ENCODE results near the gene PRAF2.

Gene PRAF2

DNA sequence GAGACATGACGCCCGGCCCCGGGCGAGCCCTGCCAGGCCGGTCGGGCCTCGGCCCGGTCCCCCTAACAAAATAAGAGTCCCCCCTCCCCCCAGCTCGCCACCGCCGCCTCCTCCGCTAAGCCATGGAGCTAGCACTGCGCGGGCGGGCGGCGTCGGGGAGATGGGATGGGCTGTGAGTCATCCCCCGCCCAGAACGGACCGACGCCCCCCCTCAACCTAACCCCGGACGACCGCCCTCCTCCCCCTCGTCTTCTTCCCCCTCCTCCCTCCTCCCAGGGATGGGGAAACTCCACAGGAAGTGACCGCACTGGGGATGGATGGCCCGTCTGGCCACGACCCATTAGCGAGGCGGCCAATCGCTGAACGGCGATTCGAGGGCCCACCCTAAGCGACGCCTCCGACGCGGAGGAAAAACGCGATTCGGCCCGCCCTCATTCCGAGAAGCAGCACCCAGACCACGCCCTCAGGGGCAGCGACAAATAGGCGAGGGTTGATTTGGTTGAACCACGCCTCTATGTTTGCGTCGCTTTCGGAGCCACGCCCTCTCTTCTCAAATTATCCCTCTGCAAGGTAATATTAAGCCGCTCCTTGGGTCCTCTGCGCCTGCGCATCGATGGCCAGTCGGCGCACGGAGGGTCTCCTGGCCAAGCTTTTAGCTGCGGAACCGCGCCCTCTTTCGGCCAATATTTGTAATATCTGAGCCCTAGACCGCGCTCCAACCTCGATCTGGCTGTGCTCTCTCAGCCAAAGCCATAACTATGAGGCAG is 30.4 kb downstream of the PRAF2 start, which contains the start of gene TFE3:
Gene TFE3 (minus strand): TSS at position 138 of the 767 bp plus-strand sequence. CDS start 131 bp downstream, at position 7.
- Mint-ChIP-seq H3K36me3 (ENCODE audit: low read depth) (peaks cover 12% of the 10 kb centered on the region), H3K27ac (peak within 1 kb of the TSS; percentile 95), H3K27me3 (ENCODE audit: low read depth) (no peaks in the 10 kb centered on the region), H3K4me3 (peak within 1 kb of the TSS; percentile 94), H3K4me1 (ENCODE audit: low read depth) (peaks cover 28% of the 10 kb centered on the region), H3K9me3 (no peaks in the 10 kb centered on the region)
- peak; percentile 95 for DNase-seq (ENCODE audit: low spot score)

DNA sequence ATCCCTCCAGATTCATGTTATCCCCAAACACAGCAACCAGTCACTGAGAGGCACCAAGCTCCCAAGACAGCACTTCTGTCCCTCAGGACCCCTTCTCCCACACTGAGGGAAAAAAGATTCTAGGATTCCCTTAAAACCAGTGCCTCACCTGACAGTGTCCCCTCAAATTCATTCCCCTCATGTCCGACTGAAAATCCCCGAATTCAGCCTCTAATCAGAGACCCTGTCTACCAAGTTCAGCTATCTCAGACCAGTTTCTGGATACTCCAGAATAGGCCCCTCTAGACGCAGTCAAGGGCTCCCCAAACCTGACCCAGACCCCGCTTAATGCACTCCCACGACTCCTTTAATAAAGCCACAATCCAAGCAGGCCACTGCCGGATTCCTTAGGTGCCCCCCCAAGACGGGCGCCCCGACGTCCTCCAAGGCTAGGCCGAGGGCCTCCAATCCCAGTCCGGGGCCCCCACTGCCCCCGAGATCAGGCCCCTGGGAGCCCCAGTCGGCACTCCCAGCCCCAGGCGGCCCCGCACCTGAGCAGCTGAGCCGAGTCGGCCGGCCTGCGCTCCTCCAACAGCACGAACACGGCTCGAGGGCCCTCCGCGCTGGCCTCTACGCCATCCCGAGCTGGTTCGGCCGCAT is 31.1 kb downstream of the PRAF2 start:
- no peak for DNase-seq (ENCODE audit: low spot score)

DNA sequence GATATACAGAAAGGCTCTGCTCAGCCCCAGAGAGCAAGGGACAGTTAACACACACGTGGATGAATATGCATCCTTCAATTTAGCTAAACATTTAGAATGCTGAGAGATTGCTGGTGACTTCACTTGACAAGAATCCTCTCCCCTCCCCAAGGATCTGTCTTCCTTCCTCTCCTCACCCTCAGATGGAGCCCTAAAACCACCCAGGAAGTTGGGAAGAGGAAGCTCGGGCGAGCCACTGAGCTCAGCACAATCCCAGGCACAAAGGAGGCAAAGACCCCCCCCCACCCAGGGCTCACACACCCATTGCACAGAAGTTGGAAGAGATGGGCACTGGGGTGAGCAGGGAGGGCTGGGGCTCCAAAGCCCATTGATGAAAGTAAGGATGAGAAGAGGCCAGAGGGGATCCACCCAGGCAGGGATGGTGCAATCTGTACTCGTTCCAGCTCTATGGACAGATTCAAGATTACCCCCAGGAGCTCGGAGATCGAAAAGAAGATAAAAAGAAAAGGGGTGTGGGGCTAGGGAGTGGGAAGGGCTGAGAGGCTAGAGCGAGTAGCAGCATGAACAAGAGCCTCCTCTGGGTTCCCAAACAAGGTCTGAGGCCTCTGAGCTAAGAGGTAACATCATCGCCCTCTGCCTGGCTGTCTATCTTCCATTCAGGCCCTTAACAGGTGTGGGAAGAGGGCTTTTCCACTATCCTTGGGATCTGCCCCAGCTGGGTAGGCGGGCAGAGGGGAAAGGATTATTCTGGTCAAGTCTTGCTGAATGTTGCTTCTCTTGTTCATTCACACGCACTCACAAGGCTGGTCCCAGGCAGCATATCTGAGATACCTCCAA is 31.8 kb downstream of the PRAF2 start:
- H3K27ac Mint-ChIP-seq: peak overlapping the region; percentile 95
- no peak for DNase-seq (ENCODE audit: low spot score)
- H3K4me3 Mint-ChIP-seq: peak overlapping the region; percentile 94
- H3K27me3 Mint-ChIP-seq (ENCODE audit: low read depth): no peaks in the 10 kb centered on the region
- peaks cover 28% of the 10 kb centered on the region for H3K4me1 Mint-ChIP-seq (ENCODE audit: low read depth)
- H3K36me3 Mint-ChIP-seq (ENCODE audit: low read depth): peaks cover 17% of the 10 kb centered on the region
- no peaks in the 10 kb centered on the region for H3K9me3 Mint-ChIP-seq

More for the DNA sequence above, 31.1 kb downstream of the PRAF2 start:
- no peaks in the 10 kb centered on the region for H3K27me3 Mint-ChIP-seq (ENCODE audit: low read depth)
- no peaks in the 10 kb centered on the region for H3K9me3 Mint-ChIP-seq
- H3K36me3 Mint-ChIP-seq (ENCODE audit: low read depth): peaks cover 16% of the 10 kb centered on the region
- H3K4me3 Mint-ChIP-seq: peak overlapping the region; percentile 94
- peak overlapping the region; percentile 95 for H3K27ac Mint-ChIP-seq
- peaks cover 28% of the 10 kb centered on the region for H3K4me1 Mint-ChIP-seq (ENCODE audit: low read depth)

GRCh38 chrX:49040376-49040955 is 33.3 kb downstream of the PRAF2 start:
- Mint-ChIP-seq H3K27me3 (ENCODE audit: low read depth) (no peaks in the 10 kb centered on the region), H3K9me3 (no peaks in the 10 kb centered on the region), H3K36me3 (ENCODE audit: low read depth) (peaks cover 19% of the 10 kb centered on the region), H3K27ac (peak overlapping the region; percentile 83), H3K4me1 (ENCODE audit: low read depth) (peaks cover 28% of the 10 kb centered on the region), H3K4me3 (peak overlapping the region; percentile 69)
- DNase-seq (ENCODE audit: low spot score): no peak

DNA sequence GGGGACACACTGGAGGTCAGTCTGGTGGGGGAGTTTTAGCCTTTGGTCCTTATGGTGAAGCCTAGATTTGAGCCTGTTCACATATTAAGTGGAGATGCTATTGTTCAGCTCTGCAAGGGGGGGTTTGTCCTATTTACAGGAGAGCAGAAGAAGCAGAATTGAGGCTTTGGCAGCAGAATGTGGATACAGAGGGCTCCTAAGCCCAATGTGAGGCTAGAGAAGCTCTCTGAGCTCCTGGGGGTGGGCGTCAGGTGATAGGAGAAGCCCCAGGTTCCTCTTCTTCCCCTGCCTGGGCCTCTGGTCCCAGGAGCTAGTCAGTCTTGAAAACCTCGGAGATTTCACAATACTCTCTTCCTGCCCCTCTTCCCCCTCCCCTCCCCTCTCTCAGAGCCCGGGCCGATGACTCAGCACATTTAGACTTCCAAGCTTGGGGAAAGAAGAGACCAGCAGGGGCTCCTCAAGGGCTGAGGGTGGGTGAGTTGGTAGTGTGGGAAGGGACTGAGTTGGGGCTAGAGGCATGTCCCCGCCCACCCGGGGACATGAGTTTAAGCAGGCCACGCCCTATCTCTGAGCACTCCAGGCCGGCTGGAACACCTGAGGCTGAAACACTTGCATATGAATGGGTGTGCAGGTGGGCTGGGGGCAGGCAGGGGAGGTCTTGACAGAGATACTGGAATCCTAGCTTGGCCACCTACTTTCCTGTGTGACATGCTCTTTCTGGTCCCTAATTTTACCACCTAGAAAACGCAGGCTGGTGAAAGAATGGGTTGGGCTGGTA is 34.0 kb downstream of the PRAF2 start:
- peak; percentile 45 for DNase-seq (ENCODE audit: low spot score)
- Mint-ChIP-seq H3K9me3 (no peaks in the 10 kb centered on the region), H3K27ac (peak overlapping the region; percentile 83), H3K27me3 (ENCODE audit: low read depth) (no peaks in the 10 kb centered on the region), H3K36me3 (ENCODE audit: low read depth) (peaks cover 20% of the 10 kb centered on the region), H3K4me3 (peak overlapping the region; percentile 69), H3K4me1 (ENCODE audit: low read depth) (peaks cover 28% of the 10 kb centered on the region)

DNA sequence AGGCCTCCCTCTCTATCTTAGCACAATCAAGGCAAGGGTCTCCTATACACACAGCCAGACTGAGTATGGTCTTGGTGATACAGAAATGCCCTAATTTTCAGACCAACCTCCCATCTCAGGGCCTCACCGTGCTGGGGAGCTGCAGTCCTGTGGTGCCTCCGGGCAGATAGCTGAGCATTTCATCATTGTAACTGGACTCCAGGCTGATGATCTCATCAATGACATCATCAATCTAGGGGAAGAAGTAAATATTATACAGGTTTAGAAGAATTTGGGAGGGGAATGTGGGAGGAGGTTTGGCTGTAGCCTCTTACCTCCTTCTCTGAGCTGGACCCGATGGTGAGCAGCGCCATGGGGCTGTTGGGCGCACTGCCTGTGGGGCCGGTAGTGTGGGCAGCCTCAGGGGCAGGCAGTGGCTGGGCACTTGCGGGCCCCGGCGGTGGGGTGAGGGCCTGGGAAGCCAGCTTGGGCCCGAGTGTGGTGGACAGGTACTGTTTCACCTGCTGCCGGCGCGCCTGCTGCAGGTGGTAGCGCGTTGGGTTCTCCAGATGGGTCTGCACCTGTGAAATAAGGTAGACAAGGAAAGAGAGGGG is 35.8 kb downstream of the PRAF2 start:
- Mint-ChIP-seq H3K27ac (peak overlapping the region; percentile 31), H3K27me3 (ENCODE audit: low read depth) (no peaks in the 10 kb centered on the region), H3K36me3 (ENCODE audit: low read depth) (peaks cover 33% of the 10 kb centered on the region), H3K9me3 (no peaks in the 10 kb centered on the region), H3K4me1 (ENCODE audit: low read depth) (peaks cover 19% of the 10 kb centered on the region), H3K4me3 (no peak overlapping the region)
- DNase-seq (ENCODE audit: low spot score): no peak

- no peak overlapping the region for H3K4me3 Mint-ChIP-seq
- peaks cover 24% of the 10 kb centered on the region for H3K36me3 Mint-ChIP-seq (ENCODE audit: low read depth)
Measured at GRCh38 chrX:49030283-49030682, 43.5 kb downstream of the PRAF2 start.

GRCh38 chrX:49029876-49030275 is 43.9 kb downstream of the PRAF2 start:
- no peaks in the 10 kb centered on the region for H3K9me3 Mint-ChIP-seq
- no peaks in the 10 kb centered on the region for H3K4me1 Mint-ChIP-seq (ENCODE audit: low read depth)
- H3K27ac Mint-ChIP-seq: no peak overlapping the region
- peaks cover 23% of the 10 kb centered on the region for H3K36me3 Mint-ChIP-seq (ENCODE audit: low read depth)
- no peak overlapping the region for H3K4me3 Mint-ChIP-seq
- H3K27me3 Mint-ChIP-seq (ENCODE audit: low read depth): no peaks in the 10 kb centered on the region
- no peak for DNase-seq (ENCODE audit: low spot score)

More at GRCh38 chrX:49030283-49030682, 43.5 kb downstream of the PRAF2 start:
- Mint-ChIP-seq H3K27me3 (ENCODE audit: low read depth) (no peaks in the 10 kb centered on the region), H3K4me1 (ENCODE audit: low read depth) (no peaks in the 10 kb centered on the region), H3K9me3 (no peaks in the 10 kb centered on the region), H3K27ac (no peak overlapping the region)
- no peak for DNase-seq (ENCODE audit: low spot score)
